Activated CD8-positive, alpha-beta T cell treated with anti-CD3 and anti-CD28 coated beads for 36 hours (primary cell): ENCODE data around the gene QPCT. TPM values are rescaled to one million over a fixed set of nuclear protein-coding genes. Genes with fewer than 3 reads are reported as not detected.

Source experiments
- ATAC-seq: fragments of 200-7000 bp; cut with Tn5 transposase; one replicate; pipeline ENCODE4 v1.10.0; 2021; ENCODE audit warnings: mild to moderate bottlenecking, moderate library complexity
- CTCF ChIA-PET: fragments of 350-600 bp; sonication (Branson Sonifier 250); formaldehyde crosslinking; loops from one replicate; lab custom pipeline; 2021; ENCODE audit warnings: antibody characterized with exemption; lab: Charles Lee
- POLR2A ChIA-PET: fragments of 350-600 bp; sonication (Branson Sonifier 250); formaldehyde crosslinking; loops from one replicate; lab custom pipeline; 2021; ENCODE audit warnings: antibody characterized with exemption; lab: Charles Lee
- DNase-seq: peaks from one replicate; pipeline ENCODE4 v3.0.0-alpha.2; 2020
- H3K27ac Mint-ChIP-seq: one replicate; pipeline ENCODE4 v1.8.0; 2021; ENCODE audit warnings: mild to moderate bottlenecking, mixed read lengths
- H3K27me3 Mint-ChIP-seq: one replicate; pipeline ENCODE4 v1.8.0; 2021; ENCODE audit warnings: mixed read lengths
- H3K36me3 Mint-ChIP-seq: one replicate; pipeline ENCODE4 v1.8.0; 2021; ENCODE audit warnings: low read depth, mixed read lengths
- H3K4me1 Mint-ChIP-seq: one replicate; pipeline ENCODE4 v1.8.0; 2021; ENCODE audit warnings: low read depth, mixed read lengths
- H3K4me3 Mint-ChIP-seq: one replicate; pipeline ENCODE4 v1.8.0; 2021; ENCODE audit warnings: mild to moderate bottlenecking, moderate library complexity, mixed read lengths
- H3K9me3 Mint-ChIP-seq: one replicate; pipeline ENCODE4 v1.8.0; 2021; ENCODE audit warnings: mixed read lengths
- intact Hi-C: fragments of 100-400 bp; cut with micrococcal nuclease; formaldehyde crosslinking; loops from one replicate; pipeline ENCODE4 v1.10.0; 2022
- total RNA-seq, 2 experiments: library from RNA; stranded (reverse); gene quantifications; one replicate each; pipeline ENCODE4 v1.2.3, GENCODE V29; 2021
- TF ChIP-seq, protein P1 (sequence below): fragments of 200-600 bp; IDR thresholded peaks from one replicate; pipeline ENCODE4 v1.8.0; 2022; ENCODE audit warnings: antibody characterized with exemption, mild to moderate bottlenecking

Gene QPCT
- total RNA-seq, 2 experiments from 2014 or later, result 0.29 to 0.56 TPM

GRCh38 chr2:37396890-37397565 lies 52.6 kb downstream of the QPCT start:
- Mint-ChIP-seq H3K4me1 (peaks cover 8% of the 10 kb centered on the region), H3K27ac (no peak overlapping the region), H3K4me3 (no peak overlapping the region), H3K27me3 (peaks cover 3% of the 10 kb centered on the region), H3K9me3 (peaks cover 6% of the 10 kb centered on the region), H3K36me3 (no peaks in the 10 kb centered on the region)
- ChIA-PET POLR2A (interaction anchor here (1.0 to 1.2 kb wide), 3 partner anchors 22 to 480 kb away, joined by 3 to 6 read pairs (median 3); no protein-coding TSS in a partner anchor), CTCF (interaction anchor here (0.6 to 7.0 kb wide), 51 partner anchors 8 to 1300 kb away, joined by 3 to 157 read pairs (median 5); partner anchors contain the start of gene CDC42EP3)
- TF ChIP-seq, protein P1, sequence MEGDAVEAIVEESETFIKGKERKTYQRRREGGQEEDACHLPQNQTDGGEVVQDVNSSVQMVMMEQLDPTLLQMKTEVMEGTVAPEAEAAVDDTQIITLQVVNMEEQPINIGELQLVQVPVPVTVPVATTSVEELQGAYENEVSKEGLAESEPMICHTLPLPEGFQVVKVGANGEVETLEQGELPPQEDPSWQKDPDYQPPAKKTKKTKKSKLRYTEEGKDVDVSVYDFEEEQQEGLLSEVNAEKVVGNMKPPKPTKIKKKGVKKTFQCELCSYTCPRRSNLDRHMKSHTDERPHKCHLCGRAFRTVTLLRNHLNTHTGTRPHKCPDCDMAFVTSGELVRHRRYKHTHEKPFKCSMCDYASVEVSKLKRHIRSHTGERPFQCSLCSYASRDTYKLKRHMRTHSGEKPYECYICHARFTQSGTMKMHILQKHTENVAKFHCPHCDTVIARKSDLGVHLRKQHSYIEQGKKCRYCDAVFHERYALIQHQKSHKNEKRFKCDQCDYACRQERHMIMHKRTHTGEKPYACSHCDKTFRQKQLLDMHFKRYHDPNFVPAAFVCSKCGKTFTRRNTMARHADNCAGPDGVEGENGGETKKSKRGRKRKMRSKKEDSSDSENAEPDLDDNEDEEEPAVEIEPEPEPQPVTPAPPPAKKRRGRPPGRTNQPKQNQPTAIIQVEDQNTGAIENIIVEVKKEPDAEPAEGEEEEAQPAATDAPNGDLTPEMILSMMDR, result no peak
- DNase-seq, result no peak
- ATAC-seq, result no peak
- intact Hi-C loops, result no loop called here

- no peak overlapping the region for H3K27ac Mint-ChIP-seq
- H3K9me3 Mint-ChIP-seq, result no peaks in the 10 kb centered on the region
- no peaks in the 10 kb centered on the region for H3K36me3 Mint-ChIP-seq
- ATAC-seq (no peak), DNase-seq (no peak)
- TF ChIP-seq, protein P1, result no peak
- peaks cover 3% of the 10 kb centered on the region for H3K27me3 Mint-ChIP-seq
- peaks cover 8% of the 10 kb centered on the region for H3K4me1 Mint-ChIP-seq
- H3K4me3 Mint-ChIP-seq, result no peak overlapping the region
- ChIA-PET CTCF (interaction anchor here (0.7 to 7.0 kb wide), 5 partner anchors 9 to 492 kb away, joined by 3 to 157 read pairs (median 4); no protein-coding TSS in a partner anchor), POLR2A (no interaction called here)
- intact Hi-C loops, result no loop called here
Observed at GRCh38 chr2:37398990-37399389, 54.6 kb downstream of the QPCT start.

DNA sequence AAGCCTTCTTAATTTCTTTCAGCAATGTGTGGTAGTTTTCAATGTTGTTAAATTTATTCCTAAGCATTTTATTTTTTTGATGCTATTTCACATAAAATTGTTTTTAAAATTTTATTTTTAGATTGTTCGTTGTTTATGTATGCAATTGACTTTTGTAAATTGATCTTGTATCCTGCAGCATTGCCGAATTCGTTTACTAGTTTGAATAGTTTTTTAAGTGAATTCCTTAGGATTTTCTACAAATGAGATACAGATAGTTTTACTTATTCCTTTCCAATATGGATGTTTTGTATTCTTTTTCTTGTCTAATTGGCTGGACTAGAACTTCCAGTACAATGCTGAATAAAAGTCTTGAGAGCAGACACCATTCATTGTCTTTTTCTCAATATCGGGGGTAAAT lies 55.6 kb downstream of the QPCT start:
- H3K4me3 Mint-ChIP-seq, result no peak overlapping the region
- intact Hi-C loops, result no loop called here
- H3K9me3 Mint-ChIP-seq, result no peaks in the 10 kb centered on the region
- H3K36me3 Mint-ChIP-seq, result no peaks in the 10 kb centered on the region
- H3K4me1 Mint-ChIP-seq, result peaks cover 4% of the 10 kb centered on the region
- DNase-seq, result no peak
- ChIA-PET POLR2A (no interaction called here), CTCF (interaction anchor here (1.3 to 7.0 kb wide), 3 partner anchors 10 to 476 kb away, joined by 4 to 157 read pairs (median 7); no protein-coding TSS in a partner anchor)
- H3K27ac Mint-ChIP-seq, result no peak overlapping the region
- H3K27me3 Mint-ChIP-seq, result peaks cover 1% of the 10 kb centered on the region
- no peak for ATAC-seq
- TF ChIP-seq, protein P1, result no peak

DNA sequence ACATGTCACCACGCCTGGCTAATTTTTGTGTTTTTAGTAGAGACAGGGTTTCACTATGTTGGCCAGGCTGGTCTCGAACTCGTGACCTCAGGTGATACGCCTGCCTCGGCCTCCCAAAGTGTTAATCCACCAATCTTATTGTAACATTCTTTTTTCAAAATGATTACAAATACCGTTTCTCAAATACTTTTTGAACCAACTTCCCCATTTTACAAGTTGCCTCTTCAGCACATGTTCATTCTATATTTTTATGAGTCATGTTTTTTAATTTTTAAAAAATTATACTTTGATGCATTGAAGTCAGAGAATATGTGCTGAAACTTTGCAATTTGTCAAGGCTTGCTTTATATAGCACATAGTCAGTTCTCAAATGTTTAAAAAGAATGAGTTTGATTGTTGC lies 58.2 kb downstream of the QPCT start:
- Mint-ChIP-seq H3K27ac (no peak overlapping the region), H3K36me3 (no peaks in the 10 kb centered on the region), H3K4me1 (no peaks in the 10 kb centered on the region), H3K9me3 (no peaks in the 10 kb centered on the region), H3K4me3 (no peak overlapping the region), H3K27me3 (peaks cover 2% of the 10 kb centered on the region)
- intact Hi-C loops, result no loop called here
- ChIA-PET CTCF (interaction anchor here (0.6 to 1.5 kb wide), 2 partner anchors 410 to 474 kb away, joined by 3 read pairs; no protein-coding TSS in a partner anchor), POLR2A (no interaction called here)
- TF ChIP-seq, protein P1, result no peak
- no peak for ATAC-seq
- no peak for DNase-seq

GRCh38 chr2:37405781-37406180 lies 61.4 kb downstream of the QPCT start:
- Mint-ChIP-seq H3K36me3 (no peaks in the 10 kb centered on the region), H3K9me3 (no peaks in the 10 kb centered on the region), H3K27me3 (peaks cover 2% of the 10 kb centered on the region), H3K4me3 (no peak overlapping the region), H3K27ac (no peak overlapping the region), H3K4me1 (no peaks in the 10 kb centered on the region)
- DNase-seq (no peak), ATAC-seq (no peak)
- intact Hi-C loops, result no loop called here
- TF ChIP-seq, protein P1, result no peak
- ChIA-PET CTCF (interaction anchor here (1.3 to 3.3 kb wide), 4 partner anchors 9 to 471 kb away, joined by 4 to 25 read pairs (median 10); no protein-coding TSS in a partner anchor), POLR2A (no interaction called here)
